Measurements from ENCODE around the gene NFAM1. TPM values are rescaled to one million over a fixed set of nuclear protein-coding genes. Genes with fewer than 3 reads are reported as not detected.

NFAM1 gene
- total RNA-seq, 1 experiment from 2014 or later: 0.17 TPM

Other genes with a start within 250 kb of the NFAM1 start
- gene TCF20, start 161.8 kb downstream of the NFAM1 start, total RNA-seq (2014; rRNA removed; shearing (Covaris generic); ENCODE audit: low replicate concordance): 16.9 and 21.3 TPM in 2 replicates
- gene RRP7A, start 87.4 kb upstream of the NFAM1 start, total RNA-seq (2014; rRNA removed; shearing (Covaris generic); ENCODE audit: low replicate concordance): 56.6 and 77.4 TPM in 2 replicates
- 2.9 TPM in 1 of 2 replicates, not detected in the other for gene SERHL2, start 121.6 kb upstream of the NFAM1 start, total RNA-seq (2014; rRNA removed; shearing (Covaris generic); ENCODE audit: low replicate concordance)
- gene POLDIP3, start 182.5 kb upstream of the NFAM1 start, total RNA-seq (2014; rRNA removed; shearing (Covaris generic); ENCODE audit: low replicate concordance): 10.9 and 15.7 TPM in 2 replicates
- not detected in 2 replicates for gene ATP5MGL, start 208.2 kb upstream of the NFAM1 start, total RNA-seq (2014; rRNA removed; shearing (Covaris generic); ENCODE audit: low replicate concordance)
- 68.0 and 95.7 TPM in 2 replicates for gene CYB5R3, start 217.0 kb upstream of the NFAM1 start, total RNA-seq (2014; rRNA removed; shearing (Covaris generic); ENCODE audit: low replicate concordance)